ENCODE data around the gene GRIP1. TPM values are rescaled to one million over a fixed set of nuclear protein-coding genes. Genes with fewer than 3 reads are reported as not detected.

Gene GRIP1
- total and polyA plus RNA-seq, 9 donors: 0.36 to 10.1 (median 3.9) TPM

GRCh38 chr12:66688846-66689439 is 10.1 kb upstream of the GRIP1 start:
- no peaks in the 10 kb centered on the region for H3K36me3 ChIP-seq
- DNase-seq: peak in 3 of 5 donors; percentile 16 to 19 (median 18)
- WGBS, 3 donors: 49 to 59% (median 53%) methylated on average over 8 of the region's 8 CpGs
- H3K4me3 ChIP-seq: no peak overlapping the region
- intact Hi-C loops (cut with DNase I): no loop called here
- H3K4me1 ChIP-seq (ENCODE audit: insufficient read depth): no peaks in the 10 kb centered on the region
- TF ChIP-seq CTCF (IDR thresholded peaks at IDR 0.05) (peak in 1 of 3 donors; percentile 17), POLR2A (IDR thresholded peaks at IDR 0.05) (no peak), EP300 (IDR thresholded peaks at IDR 0.05) (no peak)
- no peaks in the 10 kb centered on the region for H3K9me3 ChIP-seq
- no peak overlapping the region for H3K27ac ChIP-seq
- H3K27me3 ChIP-seq: no peaks in the 10 kb centered on the region

GRCh38 chr12:66684222-66684621 is 5.3 kb upstream of the GRIP1 start:
- Histone ChIP-seq H3K9me3 (no peaks in the 10 kb centered on the region), H3K4me1 (ENCODE audit: insufficient read depth) (peaks cover 2% of the 10 kb centered on the region), H3K27me3 (no peaks in the 10 kb centered on the region), H3K4me3 (no peak overlapping the region), H3K27ac (no peak overlapping the region), H3K36me3 (no peaks in the 10 kb centered on the region)
- intact Hi-C loops (cut with DNase I): no loop called here
- TF ChIP-seq CTCF (IDR thresholded peaks at IDR 0.05) (no peak), EP300 (IDR thresholded peaks at IDR 0.05) (no peak), POLR2A (IDR thresholded peaks at IDR 0.05) (no peak)
- WGBS, 3 donors: 86 to 93% (median 89%) methylated on average over 6 of the region's 6 CpGs
- DNase-seq: no peak

GRCh38 chr12:66683822-66684221 is 4.9 kb upstream of the GRIP1 start:
- TF ChIP-seq POLR2A (IDR thresholded peaks at IDR 0.05) (no peak), EP300 (IDR thresholded peaks at IDR 0.05) (no peak), CTCF (IDR thresholded peaks at IDR 0.05) (no peak)
- no peak for DNase-seq
- intact Hi-C loops (cut with DNase I): no loop called here
- no peaks in the 10 kb centered on the region for H3K36me3 ChIP-seq
- H3K4me1 ChIP-seq (ENCODE audit: insufficient read depth): peaks cover 2% of the 10 kb centered on the region
- 84 to 94% (median 89%) methylated on average over 3 of the region's 3 CpGs for WGBS, 3 donors
- H3K4me3 ChIP-seq: no peak overlapping the region
- no peak overlapping the region for H3K27ac ChIP-seq
- H3K27me3 ChIP-seq: no peaks in the 10 kb centered on the region
- no peaks in the 10 kb centered on the region for H3K9me3 ChIP-seq

- intact Hi-C loops (cut with DNase I): no loop called here
- WGBS, 3 donors: 89 to 91% (median 90%) methylated on average over 6 of the region's 6 CpGs
- peaks cover 2% of the 10 kb centered on the region for H3K4me1 ChIP-seq (ENCODE audit: insufficient read depth)
- H3K36me3 ChIP-seq: no peaks in the 10 kb centered on the region
- H3K27me3 ChIP-seq: no peaks in the 10 kb centered on the region
- H3K4me3 ChIP-seq: no peak overlapping the region
- no peak overlapping the region for H3K27ac ChIP-seq
- DNase-seq: no peak
- H3K9me3 ChIP-seq: no peaks in the 10 kb centered on the region
- no peak for TF ChIP-seq POLR2A (IDR thresholded peaks at IDR 0.05)
- no peak for TF ChIP-seq CTCF (IDR thresholded peaks at IDR 0.05)
- TF ChIP-seq EP300 (IDR thresholded peaks at IDR 0.05): no peak
These were observed 4.2 kb upstream of the GRIP1 start for GRCh38 chr12:66683073-66683472.

Measured in ovary (tissue), 9 donors.